Activated CD4-positive, alpha-beta memory T cell treated with anti-CD3 and anti-CD28 coated beads for 36 hours (primary cell): ENCODE results near the gene CDK14. TPM values are rescaled to one million over a fixed set of nuclear protein-coding genes. Genes with fewer than 3 reads are reported as not detected.

ENCODE experiments used
- CTCF ChIA-PET: fragments of 350-600 bp; sonication (Branson Sonifier 250); formaldehyde crosslinking; loops from one replicate; lab custom pipeline; 2021; ENCODE audit warnings: antibody characterized with exemption, inconsistent platforms; lab: Charles Lee
- POLR2A ChIA-PET: fragments of 350-600 bp; sonication (Branson Sonifier 250); formaldehyde crosslinking; loops from one replicate; lab custom pipeline; 2021; ENCODE audit warnings: antibody characterized with exemption; lab: Charles Lee
- DNase-seq: peaks from one replicate; pipeline ENCODE4 v3.0.0-alpha.2; 2020
- H3K27ac Mint-ChIP-seq: one replicate; pipeline ENCODE4 v1.8.0; 2021; ENCODE audit warnings: mixed read lengths
- H3K27me3 Mint-ChIP-seq: one replicate; pipeline ENCODE4 v1.8.0; 2021; ENCODE audit warnings: mixed read lengths
- H3K36me3 Mint-ChIP-seq: one replicate; pipeline ENCODE4 v1.8.0; 2021; ENCODE audit warnings: mixed read lengths
- H3K4me1 Mint-ChIP-seq: one replicate; pipeline ENCODE4 v1.8.0; 2021; ENCODE audit warnings: low read depth, mixed read lengths
- H3K4me3 Mint-ChIP-seq: one replicate; pipeline ENCODE4 v1.8.0; 2021; ENCODE audit warnings: mild to moderate bottlenecking, mixed read lengths
- H3K9me3 Mint-ChIP-seq: one replicate; pipeline ENCODE4 v1.8.0; 2021; ENCODE audit warnings: mixed read lengths
- intact Hi-C: fragments of 100-400 bp; cut with micrococcal nuclease; formaldehyde crosslinking; loops from one replicate; pipeline ENCODE4 v1.15.1; 2023
- total RNA-seq, 2 experiments: library from RNA; stranded (reverse); gene quantifications; one replicate each; pipeline ENCODE4 v1.2.3, GENCODE V29; 2021

Gene CDK14
- total RNA-seq, 2 experiments from 2014 or later = not detected

GRCh38 chr7:91128683-91129348 is 532.7 kb downstream of the CDK14 start:
- H3K27me3 Mint-ChIP-seq = peaks cover 1% of the 10 kb centered on the region
- H3K36me3 Mint-ChIP-seq = no peaks in the 10 kb centered on the region
- ChIA-PET CTCF (no interaction called here), POLR2A (no interaction called here)
- H3K27ac Mint-ChIP-seq = no peak overlapping the region
- H3K4me3 Mint-ChIP-seq = no peak overlapping the region
- no peak for DNase-seq
- H3K4me1 Mint-ChIP-seq = no peaks in the 10 kb centered on the region
- no peaks in the 10 kb centered on the region for H3K9me3 Mint-ChIP-seq
- intact Hi-C loops = no loop called here

DNA sequence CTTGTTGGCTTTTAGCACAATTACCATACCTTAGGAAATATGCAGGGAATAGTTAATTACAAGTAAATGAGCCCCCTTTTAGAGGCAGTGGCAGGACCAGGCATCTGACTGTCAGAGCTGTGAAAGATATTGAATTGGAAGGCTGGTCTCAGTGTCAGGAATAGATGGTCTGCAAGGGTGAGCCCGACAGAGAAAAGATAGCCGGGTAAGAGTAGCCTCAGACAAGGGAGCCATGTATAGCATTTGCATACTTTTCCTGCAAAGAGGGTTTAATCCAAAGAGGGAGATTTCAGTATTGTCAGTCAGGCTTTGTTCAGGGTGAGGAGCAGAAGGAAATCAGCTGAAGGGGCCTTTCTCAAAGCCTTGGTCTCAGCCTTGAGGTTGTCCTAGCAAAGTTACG is 539.2 kb downstream of the CDK14 start:
- Mint-ChIP-seq H3K4me3 (no peak overlapping the region), H3K27ac (no peak overlapping the region)
- no peak for DNase-seq

DNA sequence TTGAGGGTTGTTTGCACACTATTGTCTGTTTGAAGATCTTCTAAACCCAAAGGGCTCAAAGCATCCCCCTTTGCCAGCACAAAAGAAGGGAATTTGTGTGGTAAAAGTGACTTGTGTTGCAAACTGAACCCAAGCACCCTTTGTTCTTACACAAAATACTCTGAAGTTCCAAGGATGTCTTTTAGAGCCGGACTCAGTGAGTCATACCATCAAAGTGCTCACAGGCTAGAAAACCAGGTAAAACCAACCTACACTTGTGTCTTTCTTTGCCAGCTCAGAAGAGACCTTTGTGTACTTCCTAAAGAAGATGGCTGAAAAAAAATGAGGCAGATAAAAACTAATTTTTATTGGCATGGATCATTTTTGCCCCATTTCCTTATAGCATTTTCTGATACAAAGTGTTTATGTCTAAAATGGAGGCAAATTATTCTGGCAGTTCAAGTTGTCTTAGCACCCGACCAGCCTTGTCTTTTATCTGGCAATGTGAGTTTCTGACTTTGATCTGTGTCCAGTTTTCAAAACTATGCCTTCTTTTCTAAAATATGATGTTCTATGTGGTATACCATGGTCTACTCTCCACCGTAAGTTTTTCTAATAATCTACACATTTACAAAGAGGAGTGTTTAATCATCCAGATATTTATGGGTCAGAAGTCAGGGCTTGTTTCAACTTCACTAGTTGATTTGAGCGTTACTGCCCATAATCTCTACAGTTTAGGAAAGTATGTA is 539.7 kb downstream of the CDK14 start:
- intact Hi-C loops = no loop called here
- no peak overlapping the region for H3K27ac Mint-ChIP-seq
- no peaks in the 10 kb centered on the region for H3K27me3 Mint-ChIP-seq
- POLR2A ChIA-PET = no interaction called here
- no peak for DNase-seq
- H3K9me3 Mint-ChIP-seq = no peaks in the 10 kb centered on the region
- no peaks in the 10 kb centered on the region for H3K36me3 Mint-ChIP-seq
- no peak overlapping the region for H3K4me3 Mint-ChIP-seq
- no peaks in the 10 kb centered on the region for H3K4me1 Mint-ChIP-seq
- CTCF ChIA-PET = no interaction called here

More for the DNA sequence above, 539.2 kb downstream of the CDK14 start:
- POLR2A ChIA-PET = no interaction called here
- no peaks in the 10 kb centered on the region for H3K36me3 Mint-ChIP-seq
- CTCF ChIA-PET = no interaction called here
- intact Hi-C loops = no loop called here
- H3K27me3 Mint-ChIP-seq = no peaks in the 10 kb centered on the region
- H3K9me3 Mint-ChIP-seq = no peaks in the 10 kb centered on the region
- H3K4me1 Mint-ChIP-seq = no peaks in the 10 kb centered on the region

GRCh38 chr7:91137153-91137787 is 541.1 kb downstream of the CDK14 start:
- no peak for DNase-seq
- intact Hi-C loops = no loop called here
- H3K36me3 Mint-ChIP-seq = no peaks in the 10 kb centered on the region
- CTCF ChIA-PET = no interaction called here
- POLR2A ChIA-PET = interaction anchor here (0.6 kb wide), 1 partner anchor 1536 kb away, joined by 3 read pairs; no protein-coding TSS in a partner anchor
- H3K9me3 Mint-ChIP-seq = no peaks in the 10 kb centered on the region
- no peak overlapping the region for H3K27ac Mint-ChIP-seq
- no peak overlapping the region for H3K4me3 Mint-ChIP-seq
- no peaks in the 10 kb centered on the region for H3K4me1 Mint-ChIP-seq
- no peaks in the 10 kb centered on the region for H3K27me3 Mint-ChIP-seq

DNA sequence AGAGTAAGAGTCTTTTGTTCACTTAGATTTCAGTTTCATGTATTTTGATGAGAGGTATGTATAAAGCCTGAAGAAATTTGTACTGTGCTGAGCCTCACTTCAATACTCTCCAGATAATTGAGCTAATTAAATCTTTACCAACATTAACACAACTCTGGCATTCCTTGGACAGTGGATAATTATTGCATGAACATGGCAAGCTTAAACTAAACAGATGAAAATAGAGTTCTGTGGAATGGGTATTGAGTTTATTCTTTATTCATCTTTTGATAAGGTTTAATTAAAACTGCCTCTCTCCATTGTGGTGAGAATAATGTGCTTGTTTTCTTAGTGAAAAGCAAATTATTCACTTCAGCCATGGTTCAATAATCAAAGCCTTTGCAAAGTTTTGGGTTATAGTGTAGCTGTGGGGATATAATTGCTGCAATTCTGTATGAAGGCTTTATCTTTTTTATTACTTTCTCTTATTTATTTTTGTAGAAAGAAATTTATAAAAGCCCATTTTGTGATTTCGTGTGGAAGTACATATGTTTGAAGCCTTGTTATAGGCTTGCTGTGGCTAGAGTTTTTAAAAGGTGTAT is 541.8 kb downstream of the CDK14 start:
- ChIA-PET POLR2A (no interaction called here), CTCF (no interaction called here)
- H3K4me1 Mint-ChIP-seq = no peaks in the 10 kb centered on the region
- H3K27me3 Mint-ChIP-seq = no peaks in the 10 kb centered on the region
- DNase-seq = no peak
- H3K9me3 Mint-ChIP-seq = no peaks in the 10 kb centered on the region
- no peaks in the 10 kb centered on the region for H3K36me3 Mint-ChIP-seq
- intact Hi-C loops = no loop called here
- no peak overlapping the region for H3K27ac Mint-ChIP-seq
- H3K4me3 Mint-ChIP-seq = no peak overlapping the region

- no peak overlapping the region for H3K4me3 Mint-ChIP-seq
- ChIA-PET POLR2A (no interaction called here), CTCF (no interaction called here)
- no peak overlapping the region for H3K27ac Mint-ChIP-seq
- H3K4me1 Mint-ChIP-seq = no peaks in the 10 kb centered on the region
- no peak for DNase-seq
- no peaks in the 10 kb centered on the region for H3K27me3 Mint-ChIP-seq
- intact Hi-C loops = no loop called here
- H3K9me3 Mint-ChIP-seq = no peaks in the 10 kb centered on the region
- no peaks in the 10 kb centered on the region for H3K36me3 Mint-ChIP-seq
Observed at GRCh38 chr7:91140286-91140685, 544.2 kb downstream of the CDK14 start.

DNA sequence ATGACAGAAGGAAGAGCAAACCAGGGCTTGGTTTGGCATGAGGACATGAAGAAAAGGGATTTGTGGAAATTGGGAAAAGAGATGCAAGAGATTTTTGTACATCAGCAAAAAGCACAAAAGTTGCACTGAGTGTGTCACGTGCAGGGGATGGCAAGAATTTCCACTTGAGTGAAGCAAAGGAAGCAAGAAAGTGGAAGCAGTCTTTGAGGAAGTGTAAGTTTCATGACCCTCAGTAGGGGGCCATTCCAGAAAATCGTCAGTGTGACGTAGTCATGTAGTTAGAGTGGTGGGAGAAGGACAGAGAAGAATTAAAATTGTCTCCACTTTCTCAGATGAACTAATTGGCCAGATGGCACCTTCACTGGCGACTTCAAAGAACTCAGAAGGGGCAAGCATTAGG is 544.9 kb downstream of the CDK14 start:
- Mint-ChIP-seq H3K36me3 (no peaks in the 10 kb centered on the region), H3K4me1 (no peaks in the 10 kb centered on the region), H3K27me3 (no peaks in the 10 kb centered on the region), H3K4me3 (no peak overlapping the region), H3K27ac (no peak overlapping the region), H3K9me3 (no peaks in the 10 kb centered on the region)
- ChIA-PET POLR2A (no interaction called here), CTCF (no interaction called here)
- intact Hi-C loops = no loop called here
- no peak for DNase-seq

- POLR2A ChIA-PET = no interaction called here
- H3K27ac Mint-ChIP-seq = no peak overlapping the region
- CTCF ChIA-PET = interaction anchor here (1.0 kb wide), 1 partner anchor 15 kb away, joined by 3 read pairs; no protein-coding TSS in a partner anchor
Observed at GRCh38 chr7:91142743-91143142, 546.6 kb downstream of the CDK14 start.

DNA sequence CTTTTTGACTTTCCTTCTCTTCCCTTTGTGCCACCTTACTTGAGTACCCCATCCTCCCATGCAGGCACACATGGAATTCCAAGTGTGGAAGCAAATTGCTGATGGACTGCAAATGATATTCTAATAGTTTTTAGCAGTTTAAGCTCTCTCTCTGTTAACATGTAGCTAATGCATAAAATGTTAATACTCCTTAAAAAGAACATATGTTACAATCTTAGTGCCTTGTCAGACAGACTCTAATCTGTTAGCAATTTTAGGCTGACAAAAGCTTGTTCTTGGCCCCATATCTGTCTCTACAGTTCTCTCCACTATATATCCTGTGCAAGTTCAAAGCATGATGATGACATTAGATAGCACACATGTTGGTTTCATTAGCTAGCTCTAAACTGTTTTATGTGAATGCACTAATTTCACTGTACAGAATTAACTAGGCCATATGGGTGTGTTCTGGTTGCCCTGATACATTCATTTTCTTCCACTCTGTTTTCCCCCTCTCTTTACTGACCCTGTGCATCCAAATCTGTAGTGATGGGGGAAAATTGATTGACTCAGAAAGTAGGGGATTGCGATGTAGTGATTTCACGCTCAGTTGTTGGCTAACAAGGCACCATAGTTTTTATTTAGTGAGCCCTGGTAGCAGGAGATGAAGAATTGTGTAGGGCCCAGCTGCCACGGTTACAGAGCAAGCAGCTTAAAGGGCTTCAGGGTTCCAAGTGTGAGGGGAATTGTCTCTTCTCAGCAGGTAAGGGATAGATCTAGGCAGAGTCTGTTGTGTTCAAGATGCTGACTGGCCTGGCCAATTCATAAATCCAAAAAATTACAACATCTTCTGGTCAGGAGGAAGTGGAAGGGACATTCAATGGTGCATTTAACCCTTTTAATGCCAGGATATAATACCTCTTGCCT is 553.5 kb downstream of the CDK14 start:
- Mint-ChIP-seq H3K27ac (no peak overlapping the region), H3K4me3 (no peak overlapping the region), H3K4me1 (no peaks in the 10 kb centered on the region), H3K27me3 (peaks cover 1% of the 10 kb centered on the region), H3K36me3 (no peaks in the 10 kb centered on the region), H3K9me3 (no peaks in the 10 kb centered on the region)
- CTCF ChIA-PET = no interaction called here
- DNase-seq = no peak
- POLR2A ChIA-PET = no interaction called here
- intact Hi-C loops = no loop called here

More at GRCh38 chr7:91142743-91143142, 546.6 kb downstream of the CDK14 start:
- no peak for DNase-seq
- no peaks in the 10 kb centered on the region for H3K36me3 Mint-ChIP-seq
- H3K4me3 Mint-ChIP-seq = no peak overlapping the region
- no peaks in the 10 kb centered on the region for H3K4me1 Mint-ChIP-seq
- intact Hi-C loops = no loop called here
- no peaks in the 10 kb centered on the region for H3K9me3 Mint-ChIP-seq
- H3K27me3 Mint-ChIP-seq = no peaks in the 10 kb centered on the region

DNA sequence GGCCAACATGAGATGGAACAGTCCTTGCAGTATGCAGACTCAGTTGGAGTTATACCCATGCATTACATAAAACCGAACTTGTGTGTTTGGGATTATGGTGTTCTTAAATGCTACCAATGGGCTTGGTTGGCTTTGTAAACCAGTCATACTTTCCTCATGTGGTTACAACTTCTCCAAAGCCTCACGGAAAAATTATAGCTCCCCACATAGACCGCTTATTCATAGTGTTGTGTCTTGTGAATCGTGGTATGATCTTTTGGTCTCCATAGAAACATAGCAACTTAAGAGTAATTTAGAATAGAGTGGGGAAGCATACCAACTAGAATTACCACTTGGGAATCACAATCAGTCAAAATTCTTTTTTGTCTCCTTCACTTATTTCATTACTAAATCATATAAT is 555.8 kb downstream of the CDK14 start:
- peaks cover 1% of the 10 kb centered on the region for H3K27me3 Mint-ChIP-seq

GRCh38 chr7:91156316-91157185 is 560.4 kb downstream of the CDK14 start:
- no peaks in the 10 kb centered on the region for H3K27me3 Mint-ChIP-seq
- H3K4me3 Mint-ChIP-seq = no peak overlapping the region
- no peaks in the 10 kb centered on the region for H3K4me1 Mint-ChIP-seq
- H3K36me3 Mint-ChIP-seq = no peaks in the 10 kb centered on the region
- H3K9me3 Mint-ChIP-seq = no peaks in the 10 kb centered on the region
- ChIA-PET POLR2A (no interaction called here), CTCF (interaction anchor here (1.2 kb wide), 1 partner anchor 14 kb away, joined by 3 read pairs; no protein-coding TSS in a partner anchor)
- H3K27ac Mint-ChIP-seq = no peak overlapping the region
- intact Hi-C loops = no loop called here
- DNase-seq = no peak

More for the DNA sequence above, 555.8 kb downstream of the CDK14 start:
- Mint-ChIP-seq H3K4me1 (no peaks in the 10 kb centered on the region), H3K9me3 (no peaks in the 10 kb centered on the region), H3K36me3 (no peaks in the 10 kb centered on the region), H3K4me3 (no peak overlapping the region), H3K27ac (no peak overlapping the region)
- intact Hi-C loops = no loop called here
- no peak for DNase-seq
- ChIA-PET CTCF (no interaction called here), POLR2A (no interaction called here)
